Pancreas (tissue), 10 donors: ENCODE measurements around the gene GRIPAP1. TPM values are rescaled to one million over a fixed set of nuclear protein-coding genes. Genes with fewer than 3 reads are reported as not detected.

ENCODE experiments used
- ATAC-seq, 4 donors: fragments of 200-7000 bp; cut with Tn5 transposase; one replicate each; pipeline versions ENCODE4 v1.8.0 to v1.9.1; 2020; ENCODE audit warnings: mild to moderate bottlenecking in 4 of 4, moderate library complexity in 4 of 4
- DNase-seq, 6 donors: peaks; one replicate each; pipeline ENCODE4 v3.0.0-alpha.2; 2020
- FAIRE-seq: peaks from 2 replicates; lab custom pipeline; 2012; peaks lifted over from hg19 to GRCh38; lab: Jason Lieb, UNC
- H3K27ac ChIP-seq, 4 donors: fragments of 200-600 bp; sonication (generic); 1 replicate in 3 of 4; 2 replicates in 1 of 4; pipeline versions ENCODE4 v1.5.0 to v1.8.0; 2020
- H3K27me3 ChIP-seq, 4 donors: fragments of 200-600 bp; one replicate each; pipeline ENCODE4 v1.8.0; 2021
- H3K36me3 ChIP-seq, 3 donors: fragments of 200-600 bp; sonication (generic) in 1 of 3; one replicate each; pipeline versions ENCODE4 v1.5.0 to v1.8.0; 2020 to 2021
- H3K4me1 ChIP-seq, 3 donors: fragments of 200-600 bp; one replicate each; pipeline ENCODE4 v1.8.0; 2021
- H3K4me3 ChIP-seq, 4 donors: fragments of 200-600 bp; sonication (generic) in 2 of 4; one replicate each; pipeline versions ENCODE4 v1.5.0 to v1.8.0; 2020 to 2021
- H3K9me3 ChIP-seq, 4 donors: fragments of 200-600 bp; one replicate each; pipeline ENCODE4 v1.8.0; 2021
- CTCF ChIP-seq, 4 donors: fragments of 200-600 bp; sonication (generic) in 3 of 4; IDR thresholded peaks; one replicate each; pipeline versions ENCODE4 v1.5.0 to v1.8.0; 2021; ENCODE audit warnings: antibody characterized with exemption in 4 of 4
- WGBS, 2 donors: extraction: QIAGEN DNeasy Blood & Tissue Kit; methylation state at CpG; one replicate each; pipeline ENCODE4 v1.1.7; 2013; 5-methylcytosine and 5-hydroxymethylcytosine counted together
- intact Hi-C, 3 donors: fragments of 100-400 bp; cut with DNase I; formaldehyde crosslinking; loops; one replicate each; pipeline versions ENCODE4 v1.11.1 to v1.14.2; 2022
- polyA plus RNA-seq, 2 donors: library from polyadenylated mRNA; stranded (reverse); fragments of 200-250 nt; gene quantifications; one replicate each; pipeline ENCODE4 v1.2.3, GENCODE V29; 2013
- total RNA-seq, 6 donors: library from RNA; stranded (reverse); fragmentation: NEBNext Ultra II Directional in 4 of 6; extraction: Animal tissue kit (Norgen Biotek cat#: 25700) in 4 of 6; gene quantifications; one replicate each; pipeline versions ENCODE4 v1.2.1 to v1.2.4, GENCODE V29; 2021 to 2023
- donor health status: healthy with polysubstance abuse.
- donor health status: DM: no; HTN: no; CAD: no; lungs with moderate emphysema.
- donor health status: DM: no; HTN: no; CAD: no.
- donor health status: control.
- donor health status: control.
- donor health status: Bipolar disorder and iron deficiency.
- donor health status: DM: yes; HTN: yes; CAD: no.
- donor health status: DM: no; HTN: no; CAD: no.
- donor health status: DM: no; HTN: no; CAD: no.
- donor health status: DM: yes; HTN: yes; CAD: no.

Gene GRIPAP1
- total and polyA plus RNA-seq, 8 donors = 12.5 to 32.7 (median 18.4) TPM

DNA sequence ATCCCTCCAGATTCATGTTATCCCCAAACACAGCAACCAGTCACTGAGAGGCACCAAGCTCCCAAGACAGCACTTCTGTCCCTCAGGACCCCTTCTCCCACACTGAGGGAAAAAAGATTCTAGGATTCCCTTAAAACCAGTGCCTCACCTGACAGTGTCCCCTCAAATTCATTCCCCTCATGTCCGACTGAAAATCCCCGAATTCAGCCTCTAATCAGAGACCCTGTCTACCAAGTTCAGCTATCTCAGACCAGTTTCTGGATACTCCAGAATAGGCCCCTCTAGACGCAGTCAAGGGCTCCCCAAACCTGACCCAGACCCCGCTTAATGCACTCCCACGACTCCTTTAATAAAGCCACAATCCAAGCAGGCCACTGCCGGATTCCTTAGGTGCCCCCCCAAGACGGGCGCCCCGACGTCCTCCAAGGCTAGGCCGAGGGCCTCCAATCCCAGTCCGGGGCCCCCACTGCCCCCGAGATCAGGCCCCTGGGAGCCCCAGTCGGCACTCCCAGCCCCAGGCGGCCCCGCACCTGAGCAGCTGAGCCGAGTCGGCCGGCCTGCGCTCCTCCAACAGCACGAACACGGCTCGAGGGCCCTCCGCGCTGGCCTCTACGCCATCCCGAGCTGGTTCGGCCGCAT lies 40.6 kb upstream of the GRIPAP1 start:
- peaks cover 0 to 4% (median 0%) of the 10 kb centered on the region in 3 donors for H3K4me1 ChIP-seq
- no peaks in the 10 kb centered on the region for H3K27me3 ChIP-seq
- peak in 2 of 4 donors; percentile 1 for ATAC-seq
- H3K36me3 ChIP-seq = peaks cover 0 to 6% (median 0%) of the 10 kb centered on the region in 3 donors
- FAIRE-seq = no peak
- DNase-seq = peak in 1 of 6 donors; percentile 75
- intact Hi-C loops = no loop called here
- H3K9me3 ChIP-seq = no peaks in the 10 kb centered on the region
- 0 to 29% methylated on average over 29 of the region's 29 CpGs for WGBS, 2 donors
- H3K27ac ChIP-seq = peak overlapping the region; percentile 65 to 93 (median 86)
- H3K4me3 ChIP-seq = peak overlapping the region; percentile 37 to 63 (median 49)
- no peak for TF ChIP-seq CTCF (IDR thresholded peaks at IDR 0.05)

DNA sequence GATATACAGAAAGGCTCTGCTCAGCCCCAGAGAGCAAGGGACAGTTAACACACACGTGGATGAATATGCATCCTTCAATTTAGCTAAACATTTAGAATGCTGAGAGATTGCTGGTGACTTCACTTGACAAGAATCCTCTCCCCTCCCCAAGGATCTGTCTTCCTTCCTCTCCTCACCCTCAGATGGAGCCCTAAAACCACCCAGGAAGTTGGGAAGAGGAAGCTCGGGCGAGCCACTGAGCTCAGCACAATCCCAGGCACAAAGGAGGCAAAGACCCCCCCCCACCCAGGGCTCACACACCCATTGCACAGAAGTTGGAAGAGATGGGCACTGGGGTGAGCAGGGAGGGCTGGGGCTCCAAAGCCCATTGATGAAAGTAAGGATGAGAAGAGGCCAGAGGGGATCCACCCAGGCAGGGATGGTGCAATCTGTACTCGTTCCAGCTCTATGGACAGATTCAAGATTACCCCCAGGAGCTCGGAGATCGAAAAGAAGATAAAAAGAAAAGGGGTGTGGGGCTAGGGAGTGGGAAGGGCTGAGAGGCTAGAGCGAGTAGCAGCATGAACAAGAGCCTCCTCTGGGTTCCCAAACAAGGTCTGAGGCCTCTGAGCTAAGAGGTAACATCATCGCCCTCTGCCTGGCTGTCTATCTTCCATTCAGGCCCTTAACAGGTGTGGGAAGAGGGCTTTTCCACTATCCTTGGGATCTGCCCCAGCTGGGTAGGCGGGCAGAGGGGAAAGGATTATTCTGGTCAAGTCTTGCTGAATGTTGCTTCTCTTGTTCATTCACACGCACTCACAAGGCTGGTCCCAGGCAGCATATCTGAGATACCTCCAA lies 39.9 kb upstream of the GRIPAP1 start:
- no peak for ATAC-seq
- no peak for TF ChIP-seq CTCF (IDR thresholded peaks at IDR 0.05)
- Histone ChIP-seq H3K36me3 (peaks cover 0 to 6% (median 0%) of the 10 kb centered on the region in 3 donors), H3K4me1 (peaks cover 0 to 4% (median 0%) of the 10 kb centered on the region in 3 donors), H3K27me3 (no peaks in the 10 kb centered on the region), H3K27ac (peak overlapping the region; percentile 65 to 93 (median 86)), H3K9me3 (no peaks in the 10 kb centered on the region), H3K4me3 (peak overlapping the region in 3 of 4 donors; percentile 37 to 63 (median 54))
- FAIRE-seq = no peak
- no peak for DNase-seq
- intact Hi-C loops = no loop called here
- 7 to 26% methylated on average over 10 of the region's 10 CpGs for WGBS, 2 donors

GRCh38 chrX:49040376-49040955 lies 38.4 kb upstream of the GRIPAP1 start:
- WGBS, 2 donors = 39% methylated on average over 7 of the region's 7 CpGs
- FAIRE-seq (no peak), ATAC-seq (no peak), DNase-seq (no peak)
- Histone ChIP-seq H3K27me3 (no peaks in the 10 kb centered on the region), H3K4me3 (no peak overlapping the region), H3K27ac (peak overlapping the region in 2 of 4 donors; percentile 28 to 54), H3K36me3 (peaks cover 0 to 6% (median 0%) of the 10 kb centered on the region in 3 donors), H3K9me3 (no peaks in the 10 kb centered on the region), H3K4me1 (peaks cover 0 to 4% (median 0%) of the 10 kb centered on the region in 3 donors)
- intact Hi-C loops = no loop called here
- no peak for TF ChIP-seq CTCF (IDR thresholded peaks at IDR 0.05)

DNA sequence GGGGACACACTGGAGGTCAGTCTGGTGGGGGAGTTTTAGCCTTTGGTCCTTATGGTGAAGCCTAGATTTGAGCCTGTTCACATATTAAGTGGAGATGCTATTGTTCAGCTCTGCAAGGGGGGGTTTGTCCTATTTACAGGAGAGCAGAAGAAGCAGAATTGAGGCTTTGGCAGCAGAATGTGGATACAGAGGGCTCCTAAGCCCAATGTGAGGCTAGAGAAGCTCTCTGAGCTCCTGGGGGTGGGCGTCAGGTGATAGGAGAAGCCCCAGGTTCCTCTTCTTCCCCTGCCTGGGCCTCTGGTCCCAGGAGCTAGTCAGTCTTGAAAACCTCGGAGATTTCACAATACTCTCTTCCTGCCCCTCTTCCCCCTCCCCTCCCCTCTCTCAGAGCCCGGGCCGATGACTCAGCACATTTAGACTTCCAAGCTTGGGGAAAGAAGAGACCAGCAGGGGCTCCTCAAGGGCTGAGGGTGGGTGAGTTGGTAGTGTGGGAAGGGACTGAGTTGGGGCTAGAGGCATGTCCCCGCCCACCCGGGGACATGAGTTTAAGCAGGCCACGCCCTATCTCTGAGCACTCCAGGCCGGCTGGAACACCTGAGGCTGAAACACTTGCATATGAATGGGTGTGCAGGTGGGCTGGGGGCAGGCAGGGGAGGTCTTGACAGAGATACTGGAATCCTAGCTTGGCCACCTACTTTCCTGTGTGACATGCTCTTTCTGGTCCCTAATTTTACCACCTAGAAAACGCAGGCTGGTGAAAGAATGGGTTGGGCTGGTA lies 37.7 kb upstream of the GRIPAP1 start:
- WGBS, 2 donors = 29 to 35% methylated on average over 9 of the region's 9 CpGs
- Histone ChIP-seq H3K9me3 (no peaks in the 10 kb centered on the region), H3K36me3 (peaks cover 0 to 6% (median 0%) of the 10 kb centered on the region in 3 donors), H3K27me3 (no peaks in the 10 kb centered on the region), H3K27ac (peak overlapping the region in 2 of 4 donors; percentile 50 to 54), H3K4me3 (no peak overlapping the region), H3K4me1 (peaks cover 0 to 4% (median 0%) of the 10 kb centered on the region in 3 donors)
- peak in 3 of 4 donors; percentile 5 to 22 (median 20) for ATAC-seq
- no peak for FAIRE-seq
- intact Hi-C loops = loop anchor here in 1 of 3 donors (5.0 kb wide), 1 partner anchor 67 kb away; the partner anchor contains the start of gene KCND1
- no peak for TF ChIP-seq CTCF (IDR thresholded peaks at IDR 0.05)
- DNase-seq = peak in 5 of 6 donors; percentile 46 to 72 (median 58)
